DMS 273 (cell line): ENCODE data around the gene IGSF22.

Experiments
- DNase-seq: peaks from one replicate; lab custom pipeline; 2025; ENCODE audit not compliant: unreplicated experiment; lab: John Stamatoyannopoulos, UW

Gene IGSF22

DNA sequence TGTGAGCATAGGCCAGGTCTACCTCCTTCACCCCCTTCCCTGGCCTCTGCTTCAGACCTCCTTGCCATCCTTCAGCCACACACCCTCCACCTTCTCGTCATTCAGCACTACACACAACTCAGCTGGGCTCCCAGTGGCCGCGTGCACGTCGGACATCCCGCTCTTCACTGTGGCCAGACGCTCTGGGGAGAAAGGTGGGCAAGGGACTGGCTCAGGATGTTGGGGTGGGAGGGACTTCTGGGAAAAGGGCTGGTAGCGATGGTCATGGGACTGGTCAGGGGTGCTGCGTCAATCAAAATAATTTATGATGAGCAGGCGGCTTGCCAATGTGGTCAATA lies 11.6 kb downstream of the IGSF22 start:
- no peak for DNase-seq

DNA sequence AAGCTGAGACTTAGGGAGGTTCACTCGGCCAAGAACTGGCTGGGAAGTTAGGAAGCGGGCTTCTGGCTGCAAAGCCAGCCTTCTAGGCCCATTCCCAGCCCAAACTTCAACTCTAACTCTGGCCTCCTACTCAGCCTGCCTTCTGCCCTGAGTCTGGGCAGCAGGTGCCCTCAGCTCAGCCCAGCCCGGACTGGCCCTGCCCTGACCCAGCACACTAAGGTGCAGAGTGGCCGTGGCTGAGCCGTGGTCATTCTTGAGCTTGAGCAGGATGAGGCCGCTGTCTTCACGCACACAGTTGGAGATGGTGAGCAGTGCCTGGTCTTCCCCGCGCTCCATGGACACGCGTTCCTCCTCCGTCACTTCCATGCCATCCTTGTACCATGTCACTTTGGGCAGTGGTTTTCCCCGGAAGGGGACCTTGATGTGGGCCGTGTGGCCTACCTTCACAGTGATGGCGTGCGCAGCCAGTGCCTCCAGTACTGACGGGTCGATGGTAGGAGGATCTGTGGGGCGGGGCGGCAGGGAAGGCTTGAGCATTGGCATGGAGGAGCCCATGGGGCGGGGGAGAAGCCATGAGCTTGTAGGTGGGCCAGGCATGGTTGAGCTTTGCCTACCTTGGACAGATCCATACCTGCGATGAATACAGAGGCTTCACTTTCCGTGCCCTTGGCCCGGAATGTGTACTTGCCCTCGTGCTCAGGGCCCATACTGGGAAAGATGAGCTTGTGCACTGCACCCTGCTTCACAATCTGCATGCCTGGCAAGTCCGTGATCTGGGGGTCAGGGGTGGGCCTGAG lies 12.1 kb downstream of the IGSF22 start:
- DNase-seq, result no peak

DNA sequence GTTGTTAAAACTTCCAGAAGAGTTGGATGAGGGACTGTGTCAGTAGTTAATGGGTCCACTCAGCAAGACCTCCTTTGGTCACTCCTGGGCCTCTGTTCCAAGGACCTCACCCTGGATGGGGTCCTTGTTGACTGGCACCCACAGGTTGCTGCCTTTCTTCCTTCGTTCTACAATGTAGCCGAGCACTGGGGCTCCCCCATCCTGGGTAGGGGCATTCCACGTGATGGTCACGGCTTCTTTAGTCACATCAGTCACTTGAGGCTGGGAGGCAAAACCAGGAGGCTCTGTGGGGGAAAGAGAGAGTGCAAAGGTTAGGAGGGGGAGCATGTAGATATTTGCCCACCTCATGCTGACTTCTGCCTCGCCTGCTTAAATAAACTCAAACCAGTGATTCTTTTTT lies 15.4 kb downstream of the IGSF22 start:
- DNase-seq, result no peak

DNA sequence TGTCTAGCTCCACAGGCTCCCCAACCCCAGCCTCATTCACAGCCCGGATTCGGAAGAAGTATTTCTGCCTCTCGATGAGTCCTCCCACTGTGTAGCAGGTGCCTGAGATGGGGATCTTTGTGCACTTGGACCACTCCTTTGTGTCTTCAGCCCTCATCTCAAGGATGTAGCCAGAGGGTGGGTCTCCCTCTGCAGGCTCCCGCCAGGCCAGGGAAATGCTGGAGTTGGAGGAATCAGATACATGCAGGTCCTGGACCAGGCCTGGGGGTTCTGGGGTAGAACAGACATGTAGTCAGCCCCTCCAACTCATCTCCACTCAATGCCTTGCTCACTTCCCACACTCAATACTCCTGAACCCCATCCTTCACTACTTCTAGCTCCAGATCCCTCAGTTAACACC lies 16.6 kb downstream of the IGSF22 start:
- DNase-seq, result no peak

DNA sequence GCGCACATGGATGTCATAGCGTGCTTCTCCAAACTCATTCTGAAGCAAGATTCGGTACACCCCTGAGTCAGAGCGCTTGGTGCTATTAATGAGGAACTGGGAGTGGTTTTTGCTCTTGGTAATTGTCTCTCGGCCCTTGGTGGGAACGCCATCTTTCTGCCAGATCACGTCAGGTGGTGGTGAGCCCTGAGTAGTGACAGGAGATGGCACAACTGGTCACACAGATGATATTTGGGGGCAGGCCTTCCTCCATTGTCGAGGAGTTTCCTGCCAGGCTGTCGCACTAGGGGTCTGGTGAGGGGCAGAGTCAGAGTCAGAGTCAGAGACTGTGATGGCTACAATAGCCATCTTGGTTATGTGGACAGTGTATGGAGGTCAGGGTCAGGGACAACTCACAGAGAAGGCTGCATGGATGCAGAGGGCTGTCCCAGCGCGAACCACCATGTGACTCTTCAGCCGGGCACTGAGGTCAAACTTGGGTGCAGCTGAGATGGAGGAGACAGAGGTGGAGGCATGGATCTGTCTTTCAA lies 18.1 kb downstream of the IGSF22 start:
- DNase-seq, result no peak

DNA sequence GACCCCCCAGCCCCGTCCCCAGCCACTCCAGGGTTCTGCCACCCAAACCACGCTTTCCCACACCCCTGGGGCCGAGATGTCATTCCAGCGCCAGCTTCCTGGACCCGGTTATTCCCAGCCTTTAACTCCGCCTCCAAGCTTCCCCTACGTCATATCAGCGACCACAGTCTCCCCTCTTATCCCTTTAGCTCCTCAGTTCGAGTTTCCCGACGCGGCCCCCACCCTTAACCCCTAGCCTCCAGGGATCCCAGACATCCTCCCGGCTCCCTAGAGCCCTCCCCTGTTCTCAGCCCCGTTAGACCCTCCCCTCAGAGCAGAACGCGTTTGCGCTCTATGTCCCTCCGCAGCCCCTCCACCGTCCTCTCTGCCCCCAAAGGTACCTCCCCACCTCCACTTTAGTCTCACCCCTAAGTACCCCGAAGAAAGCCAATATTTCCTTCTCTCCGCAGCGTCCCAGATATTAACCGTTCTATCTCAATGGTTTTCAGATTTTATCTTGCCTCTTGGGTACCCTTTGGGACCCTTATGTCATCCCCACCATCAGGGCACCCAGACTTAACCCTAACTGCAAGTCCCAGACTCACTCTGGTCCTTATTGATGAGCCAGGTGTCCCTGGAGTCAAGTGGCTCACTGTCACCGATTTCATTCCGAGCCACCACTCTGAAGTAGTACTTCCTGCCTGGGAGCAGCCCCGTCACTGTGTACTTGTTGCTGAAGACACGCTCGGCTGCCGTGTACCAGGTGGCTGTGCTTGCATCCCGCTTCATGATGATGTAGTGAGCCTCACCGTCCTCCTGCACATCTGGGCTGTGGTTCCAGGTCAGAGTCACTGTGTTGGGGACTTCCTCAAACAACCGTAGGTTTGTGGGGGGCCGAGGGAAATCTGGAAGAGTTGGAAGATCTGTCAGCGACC lies 19.4 kb downstream of the IGSF22 start:
- DNase-seq, result peak; percentile 29

DNA sequence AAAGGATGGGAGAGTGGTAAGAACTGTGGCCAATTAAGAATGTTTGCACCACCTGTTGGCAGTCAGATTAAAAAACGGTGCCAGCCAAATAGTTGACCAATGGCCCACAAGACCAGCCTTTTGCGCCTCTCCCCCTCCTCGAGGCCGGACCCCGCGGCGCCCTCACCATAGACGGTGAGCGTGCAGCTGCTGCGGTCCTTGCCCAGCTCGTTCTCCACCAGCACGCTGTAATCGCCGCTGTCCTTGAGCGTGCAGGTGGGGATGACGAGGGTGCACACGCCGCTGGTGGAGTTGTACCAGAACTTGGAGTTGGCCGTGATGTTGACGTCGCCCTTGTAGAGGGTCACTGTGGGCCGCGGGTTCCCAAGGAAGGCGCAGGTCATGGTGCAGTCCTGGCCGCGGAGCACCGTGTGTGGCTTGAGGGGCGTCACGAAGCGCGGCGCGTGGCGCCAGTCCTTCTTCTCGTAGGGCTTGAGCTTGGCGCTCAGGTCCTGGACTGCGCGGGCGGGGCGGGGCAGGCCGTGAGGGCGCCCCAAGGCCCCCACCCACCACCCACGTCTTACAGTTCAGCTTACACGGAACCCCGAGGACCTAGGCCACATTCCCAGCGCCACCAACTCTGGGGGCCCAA lies 20.2 kb downstream of the IGSF22 start:
- no peak for DNase-seq

DNA sequence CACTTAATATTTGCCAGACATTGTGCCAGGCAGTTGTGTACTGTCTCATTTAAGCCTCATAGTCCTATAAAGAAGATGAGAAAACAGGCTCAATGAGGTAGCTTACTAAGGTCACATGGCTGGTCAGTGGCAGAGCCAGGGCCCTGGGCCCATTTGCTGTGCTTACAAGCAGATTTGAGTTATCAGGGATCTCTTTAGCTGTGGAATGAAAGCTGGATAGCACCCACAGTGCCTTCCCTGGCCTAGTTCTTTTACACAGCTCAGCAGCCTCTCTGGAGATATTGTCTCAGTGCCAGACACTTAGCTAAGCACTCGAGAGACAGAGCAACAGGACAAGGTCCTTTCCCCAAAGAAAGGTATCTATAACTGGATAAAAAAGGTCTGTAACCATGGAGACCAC lies 21.3 kb downstream of the IGSF22 start:
- DNase-seq, result peak; percentile 4

DNA sequence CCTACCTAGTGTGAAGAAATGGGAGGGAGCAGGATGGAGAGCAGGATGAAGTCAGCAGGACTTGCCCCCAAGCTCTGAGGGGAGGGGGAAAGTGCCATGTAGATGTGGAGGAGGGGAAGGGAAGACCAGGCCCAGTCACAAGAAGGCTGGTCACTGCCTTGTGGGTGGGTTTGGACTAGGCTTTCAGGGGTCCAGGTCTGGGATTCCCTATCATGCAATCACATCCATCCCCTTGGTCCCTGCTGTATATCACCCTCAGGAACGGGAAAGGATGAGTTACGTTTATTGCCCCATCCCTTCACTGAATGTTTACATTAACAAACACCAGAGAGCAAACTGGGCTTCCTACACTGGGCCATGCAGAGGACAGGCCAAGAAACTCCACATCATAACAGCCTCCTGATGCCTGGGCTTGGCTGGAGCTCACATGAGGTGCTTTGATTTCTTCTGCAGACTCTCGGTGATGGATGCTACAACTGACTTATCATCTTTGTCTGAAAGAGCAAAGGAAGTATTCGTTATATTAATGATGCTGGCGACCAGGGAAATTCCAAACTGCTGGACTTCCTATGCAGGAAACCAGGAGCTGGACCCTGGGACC lies 21.8 kb downstream of the IGSF22 start:
- DNase-seq, result no peak

DNA sequence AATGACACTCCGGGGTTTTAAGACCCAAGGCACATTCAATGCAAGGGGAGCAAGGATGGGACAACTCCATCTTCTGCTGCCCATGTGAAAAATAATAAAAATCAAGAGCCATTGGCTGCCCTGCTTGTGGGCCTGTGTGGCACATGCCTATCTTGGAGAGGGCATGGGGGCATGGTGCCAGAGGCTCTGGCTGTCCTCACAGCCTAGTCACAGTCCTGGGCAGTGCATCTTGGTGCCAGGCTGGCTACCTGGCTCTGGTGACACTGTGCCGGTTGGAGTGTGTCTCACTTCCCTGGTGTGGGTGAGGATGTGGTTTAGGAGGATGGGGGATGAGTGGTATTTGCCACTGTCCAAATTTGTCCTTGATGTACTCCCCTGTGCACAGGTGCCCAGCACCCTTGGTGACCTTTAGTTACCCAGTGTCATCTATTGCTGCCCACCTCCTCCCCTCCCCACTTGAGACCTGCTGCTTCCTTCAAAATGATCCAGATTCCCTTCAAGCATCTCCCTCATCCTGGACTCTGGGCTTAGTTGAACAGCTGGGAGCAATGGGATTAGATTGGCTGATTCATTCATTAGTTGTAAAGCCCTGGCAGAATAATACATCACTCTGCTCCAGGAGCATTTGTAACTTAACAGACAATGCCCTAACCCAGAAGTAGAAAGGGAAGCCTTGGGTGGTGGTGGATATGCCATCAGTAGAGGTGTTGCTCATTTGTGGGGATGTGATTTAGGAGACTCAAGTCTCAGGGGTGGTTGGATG lies 22.8 kb downstream of the IGSF22 start:
- no peak for DNase-seq

DNA sequence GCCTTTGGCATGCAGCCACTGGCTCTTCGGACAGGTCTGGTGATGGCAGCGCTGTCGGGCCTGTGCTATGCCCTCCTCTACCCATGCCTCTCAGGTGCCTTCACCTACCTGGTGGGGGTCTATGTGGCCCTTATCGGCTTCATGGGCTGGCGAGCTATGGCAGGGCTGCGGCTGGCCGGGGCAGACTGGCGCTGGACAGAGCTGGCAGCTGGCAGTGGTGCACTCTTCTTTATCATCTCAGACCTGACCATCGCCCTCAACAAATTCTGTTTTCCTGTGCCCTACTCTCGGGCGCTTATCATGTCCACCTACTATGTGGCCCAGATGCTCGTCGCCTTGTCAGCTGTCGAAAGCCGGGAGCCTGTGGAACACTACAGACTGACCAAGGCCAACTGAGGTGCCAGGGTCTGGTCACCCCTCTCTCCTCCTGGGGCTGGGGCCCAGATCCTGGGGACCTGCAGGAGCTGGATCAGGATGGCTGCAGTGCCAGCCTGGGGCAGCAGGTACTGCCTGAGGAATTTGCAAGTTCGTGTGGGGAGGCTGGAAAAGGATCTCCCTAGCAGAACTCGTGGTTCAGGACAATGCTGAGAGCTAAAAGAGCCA lies 24.3 kb downstream of the IGSF22 start:
- DNase-seq, result no peak

DNA sequence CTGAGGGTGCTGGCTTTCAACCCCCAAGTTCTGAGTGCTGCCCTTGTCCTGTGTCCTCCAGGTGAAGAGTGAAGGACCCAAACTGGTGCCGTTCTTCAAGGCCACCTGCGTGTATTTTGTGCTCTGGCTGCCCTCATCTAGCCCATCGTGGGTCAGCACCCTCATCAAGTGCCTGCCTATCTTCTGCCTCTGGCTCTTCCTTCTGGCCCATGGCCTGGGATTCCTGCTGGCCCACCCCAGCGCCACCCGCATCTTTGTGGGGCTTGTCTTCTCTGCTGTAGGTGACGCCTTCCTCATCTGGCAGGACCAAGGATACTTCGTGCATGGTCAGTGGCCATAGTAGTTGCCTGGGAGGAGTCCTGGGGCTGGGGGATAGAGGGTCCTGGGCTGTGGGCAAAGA lies 25.1 kb downstream of the IGSF22 start:
- no peak for DNase-seq

DNA sequence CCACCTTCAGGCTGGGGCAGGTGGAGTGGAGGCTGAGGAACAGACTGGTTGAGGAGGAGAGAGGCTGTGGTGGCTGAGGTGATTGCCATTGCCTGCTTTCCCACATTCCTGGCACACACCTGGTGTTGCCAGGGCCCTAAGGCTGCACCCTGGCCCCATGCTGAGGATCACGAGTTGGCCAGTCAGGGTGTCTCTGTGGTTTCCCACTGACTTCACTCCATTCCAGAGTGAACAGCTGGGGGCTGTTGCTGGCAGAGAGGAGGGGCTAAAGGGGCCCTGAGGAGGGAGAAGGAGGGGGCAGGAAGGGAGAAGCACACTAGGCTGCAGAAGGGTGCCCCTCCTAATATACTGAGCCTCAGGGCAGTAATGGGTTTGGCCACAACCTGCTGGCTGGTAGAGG lies 25.6 kb downstream of the IGSF22 start:
- DNase-seq, result no peak

DNA sequence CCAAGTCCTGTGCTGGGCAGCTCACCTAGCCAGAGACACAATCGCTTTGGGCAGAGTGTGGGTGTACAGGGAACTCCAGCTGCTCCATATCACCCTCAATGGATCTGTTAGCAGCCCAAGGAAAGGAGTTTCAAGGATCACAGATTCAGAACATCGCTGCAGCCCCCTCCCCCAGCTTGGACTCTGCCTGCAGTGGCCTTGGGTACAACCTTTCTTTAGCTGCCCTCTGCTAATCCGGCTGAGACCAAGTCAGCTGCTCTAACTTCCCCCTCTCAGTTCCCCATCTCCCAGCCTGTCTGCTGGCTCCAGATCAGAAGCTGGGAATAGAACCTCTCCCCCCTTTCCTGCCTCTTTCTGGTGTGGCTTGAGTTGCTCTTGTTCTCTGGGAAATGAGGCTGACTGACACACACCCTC lies 26.1 kb downstream of the IGSF22 start:
- DNase-seq, result no peak

DNA sequence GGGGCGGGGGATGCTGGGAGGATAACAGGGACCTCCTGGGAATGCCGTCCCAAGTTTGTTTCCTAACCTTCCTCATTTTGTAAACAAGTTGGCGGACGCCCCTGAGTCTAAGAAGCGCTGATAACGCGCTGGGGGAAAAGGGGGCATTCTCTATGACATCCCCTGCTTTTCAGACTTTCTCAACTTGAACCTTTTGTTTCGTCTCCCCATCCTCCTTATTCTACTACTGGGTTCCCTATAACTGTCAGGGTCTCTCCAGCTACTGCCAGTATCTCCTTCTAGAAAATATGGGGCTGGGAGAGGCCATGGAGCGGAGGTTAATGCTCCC lies 26.8 kb downstream of the IGSF22 start:
- DNase-seq, result no peak

DNA sequence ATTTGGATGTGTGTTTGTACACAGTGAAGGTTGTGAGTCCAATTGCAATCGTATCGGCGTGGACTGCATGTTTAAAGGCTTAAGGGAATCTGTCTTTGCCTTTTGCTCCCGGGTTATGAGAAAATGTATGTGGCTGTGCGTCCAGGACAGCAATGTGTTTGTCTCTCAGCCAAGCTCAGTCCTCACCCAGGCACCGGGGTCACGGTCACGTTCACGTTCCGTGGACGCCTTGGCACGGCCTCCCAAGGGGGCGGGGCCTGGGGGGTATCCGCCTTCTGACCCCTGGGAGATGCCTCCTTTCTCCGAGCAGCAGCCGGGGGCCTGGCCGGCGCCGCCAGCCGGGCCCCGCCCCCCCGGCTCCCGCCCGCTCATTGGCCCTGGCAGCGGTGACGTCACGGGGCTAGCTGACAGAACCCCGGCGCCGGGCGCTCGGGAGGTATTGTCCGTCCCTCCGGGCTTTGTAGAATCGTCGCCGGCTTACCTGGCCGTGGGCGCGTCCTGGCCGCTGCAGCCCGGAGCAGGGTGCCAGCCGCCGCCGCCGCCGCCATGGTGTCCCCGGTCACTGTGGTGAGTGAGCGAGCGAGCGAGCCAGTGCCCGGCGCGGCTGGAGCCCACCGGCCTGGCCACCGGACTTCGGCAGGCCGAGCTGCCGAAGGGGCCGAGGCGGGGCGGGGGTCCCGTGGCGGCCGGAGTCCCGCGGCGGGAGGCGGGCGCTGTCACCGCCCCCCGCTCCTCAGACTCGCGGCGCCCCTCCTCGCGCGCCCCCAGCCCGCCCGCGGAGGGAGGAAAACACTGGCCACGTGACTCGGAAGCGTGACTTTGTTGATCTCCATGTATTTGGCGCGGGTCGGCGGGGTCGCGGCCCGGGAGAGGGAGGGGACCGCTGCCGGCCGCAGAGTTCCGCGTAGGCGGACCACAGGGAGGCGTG lies 27.4 kb downstream of the IGSF22 start, which contains the start of gene TMEM86A:
TMEM86A (plus strand) TSS at position 439 of the 928 bp plus-strand sequence; CDS start at position 547, 108 bp downstream.
- peak; percentile 87 for DNase-seq

DNA sequence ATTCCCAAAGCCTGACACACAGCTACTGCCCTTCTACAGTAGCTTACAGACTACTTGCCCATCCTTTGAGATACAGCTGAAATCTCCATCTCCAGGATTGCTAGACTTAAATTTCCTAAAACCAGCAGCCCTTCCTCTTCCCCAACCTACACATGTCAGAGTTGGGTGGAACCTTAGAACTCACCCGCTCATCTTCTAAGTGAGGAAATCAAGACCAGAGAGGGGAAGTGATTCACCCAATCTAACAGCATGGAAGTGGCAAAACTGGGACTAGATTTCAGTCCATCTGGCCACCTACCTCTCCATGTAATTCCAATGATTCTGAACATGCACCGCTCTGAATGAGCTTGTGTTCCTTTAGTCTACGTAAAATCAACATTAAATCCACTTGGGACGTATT lies 28.4 kb downstream of the IGSF22 start:
- DNase-seq, result no peak

DNA sequence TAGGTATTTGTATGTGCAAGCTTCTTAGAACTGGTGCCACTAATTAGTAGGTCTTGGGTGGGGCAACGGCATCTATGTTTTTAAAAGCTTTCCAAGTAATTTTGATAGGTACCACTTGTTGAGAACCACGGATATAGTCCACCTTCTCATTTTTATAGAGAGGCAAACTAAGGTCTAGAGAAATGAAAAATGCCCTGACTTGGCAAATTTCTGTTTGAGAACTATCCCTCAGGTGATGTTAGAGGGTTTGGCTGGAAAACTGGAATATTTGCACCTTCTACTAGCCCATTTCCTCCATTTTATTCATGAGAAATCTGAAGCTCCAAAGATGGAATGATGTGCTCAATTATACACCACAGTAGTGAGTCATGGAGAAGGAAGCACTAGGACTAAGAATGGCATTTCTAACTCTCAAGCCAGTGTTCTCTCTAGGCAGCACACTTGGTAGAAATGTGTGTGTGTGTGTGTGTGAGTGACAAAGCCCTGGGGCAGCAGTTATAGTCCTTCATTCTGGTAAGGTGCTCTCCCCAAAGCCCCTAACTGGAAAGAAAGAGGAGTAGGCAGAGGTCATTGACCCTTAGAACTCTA lies 29.3 kb downstream of the IGSF22 start:
- no peak for DNase-seq
